H1 (cell line): ENCODE measurements around the gene TTLL5. TPM values are rescaled to one million over a fixed set of nuclear protein-coding genes. Genes with fewer than 3 reads are reported as not detected.

Experiments
- CTCF ChIA-PET: fragments of 300-600 bp; sonication (Branson Sonifier 250); formaldehyde crosslinking; loops from one replicate; lab custom pipeline; 2021; ENCODE audit not compliant: partially characterized antibody; lab: Charles Lee
- POLR2A ChIA-PET: fragments of 300-600 bp; sonication (Branson Sonifier 250); formaldehyde crosslinking; loops from one replicate; lab custom pipeline; 2021; ENCODE audit warnings: inconsistent platforms; ENCODE audit not compliant: partially characterized antibody; lab: Charles Lee
- DNase-seq, 2 experiments: peaks; one replicate each; pipeline versions ENCODE4 v3.0.0 to v3.0.0-alpha.2; 2010 to 2022; ENCODE audit warnings: low spot score in 2 of 2, low read depth in 1 of 2, mixed read lengths in 1 of 2
- FAIRE-seq: peaks from 2 replicates; lab custom pipeline; 2011; peaks lifted over from hg19 to GRCh38; lab: Jason Lieb, UNC
- H2AFZ ChIP-seq: 2 replicates; pipeline ENCODE4 v1.8.1; 2012; ENCODE audit warnings: low read length, inconsistent platforms
- H2AK5ac ChIP-seq: 2 replicates; pipeline ENCODE4 v1.6.1; 2013; ENCODE audit warnings: low read depth, low read length
- H2BK120ac ChIP-seq: replicated peaks from 2 replicates; pipeline ENCODE3; 2013; ENCODE audit warnings: low read depth, low read length, inconsistent platforms
- H2BK12ac ChIP-seq: 2 replicates; pipeline ENCODE4 v1.6.1; 2013; ENCODE audit warnings: low read depth, low read length
- H2BK15ac ChIP-seq: 2 replicates; pipeline ENCODE4 v1.6.1; 2013; ENCODE audit warnings: low read length
- H2BK20ac ChIP-seq: 2 replicates; pipeline ENCODE4 v1.6.1; 2013; ENCODE audit warnings: low read length
- H2BK5ac ChIP-seq: 2 replicates; pipeline ENCODE4 v1.6.1; 2013; ENCODE audit warnings: low read depth, low read length
- H3K14ac ChIP-seq: 2 replicates; pipeline ENCODE4 v1.6.1; 2013; ENCODE audit warnings: inconsistent platforms; ENCODE audit not compliant: insufficient read length
- H3K18ac ChIP-seq: 2 replicates; pipeline ENCODE4 v1.6.1; 2013; ENCODE audit warnings: low read length; ENCODE audit errors: extremely low read depth
- H3K23ac ChIP-seq: 2 replicates; pipeline ENCODE4 v1.6.1; 2013; ENCODE audit warnings: inconsistent platforms; ENCODE audit not compliant: insufficient read length
- H3K23me2 ChIP-seq: 2 replicates; pipeline ENCODE4 v1.6.1; 2013; ENCODE audit warnings: low read depth, low read length
- H3K27ac ChIP-seq: 2 replicates; pipeline ENCODE4 v1.6.1; 2011; ENCODE audit warnings: low read depth, low read length, inconsistent platforms
- H3K27me3 ChIP-seq, 4 experiments: replicated peaks in 1 of 4; 1 replicate in 1 of 4; 2 replicates in 3 of 4; pipeline versions ENCODE4 v1.6.1 to v1.8.1; 2011 to 2013; ENCODE audit warnings: low read length in 3 of 4, mild to moderate bottlenecking in 3 of 4, inconsistent platforms in 2 of 4, mixed read lengths in 2 of 4, moderate library complexity in 1 of 4; ENCODE audit not compliant: control insufficient read depth in 3 of 4, insufficient read depth in 3 of 4; ENCODE audit errors: extremely low read depth in 1 of 4
- H3K36me3 ChIP-seq, 4 experiments: 2 replicates each; pipeline versions ENCODE4 v1.6.1 to v1.8.1; 2011 to 2013; ENCODE audit warnings: mild to moderate bottlenecking in 4 of 4, low read length in 3 of 4, moderate library complexity in 2 of 4, control low read depth in 1 of 4, inconsistent platforms in 1 of 4; ENCODE audit not compliant: insufficient read depth in 4 of 4, control insufficient read depth in 2 of 4
- H3K4ac ChIP-seq: replicated peaks from 2 replicates; pipeline ENCODE3; 2013; ENCODE audit warnings: low read length, low read depth, mixed read lengths, inconsistent platforms; ENCODE audit not compliant: insufficient read length
- H3K4me1 ChIP-seq, 4 experiments: replicated peaks in 1 of 4; 1 replicate in 1 of 4; 2 replicates in 3 of 4; pipeline versions ENCODE4 v1.6.1 to v1.8.1; 2011 to 2013; ENCODE audit warnings: low read length in 3 of 4, inconsistent platforms in 2 of 4, mixed read lengths in 1 of 4; ENCODE audit not compliant: insufficient read depth in 4 of 4, control insufficient read depth in 3 of 4
- H3K4me2 ChIP-seq, 2 experiments: 2 replicates each; pipeline versions ENCODE4 v1.6.1 to v1.8.1; 2011 to 2013; ENCODE audit warnings: low read depth in 2 of 2, low read length in 2 of 2, control low read depth in 1 of 2, inconsistent platforms in 1 of 2, mild to moderate bottlenecking in 1 of 2; ENCODE audit not compliant: insufficient read depth in 1 of 2
- H3K4me3 ChIP-seq, 4 experiments: fragments of 200-600, 300-600 bp in 1 of 4; sonication (generic), shearing (Covaris generic), sonication (Bioruptor Twin) in 1 of 4; 2 replicates each; pipeline versions ENCODE4 v1.5.1 to v1.8.1; 2011 to 2016; ENCODE audit warnings: low read length in 4 of 4, low read depth in 3 of 4, control low read depth in 2 of 4, inconsistent platforms in 2 of 4, mild to moderate bottlenecking in 2 of 4, mixed read lengths in 1 of 4, moderate library complexity in 1 of 4; ENCODE audit not compliant: insufficient read depth in 2 of 4; ENCODE audit errors: extremely low read depth in 1 of 4
- H3K56ac ChIP-seq: replicated peaks from 2 replicates; pipeline ENCODE3; 2013; ENCODE audit warnings: low read depth, mild to moderate bottlenecking, mixed read lengths, low read length, inconsistent platforms; ENCODE audit not compliant: insufficient read length
- H3K79me1 ChIP-seq: 2 replicates; pipeline ENCODE4 v1.6.1; 2013; ENCODE audit warnings: low read depth, low read length, control low read depth
- H3K79me2 ChIP-seq, 2 experiments: 2 replicates each; pipeline versions ENCODE4 v1.6.1 to v1.8.1; 2012 to 2013; ENCODE audit warnings: low read length in 2 of 2, mild to moderate bottlenecking in 2 of 2, inconsistent platforms in 1 of 2; ENCODE audit not compliant: insufficient read depth in 2 of 2, control insufficient read depth in 1 of 2
- H3K9ac ChIP-seq, 4 experiments: replicated peaks in 1 of 4; 1 replicate in 1 of 4; 2 replicates in 3 of 4; pipeline versions ENCODE4 v1.6.1 to v1.8.1; 2011 to 2013; ENCODE audit warnings: low read depth in 3 of 4, low read length in 3 of 4, control low read depth in 2 of 4, mild to moderate bottlenecking in 2 of 4, moderate library complexity in 2 of 4, inconsistent platforms in 1 of 4; ENCODE audit errors: extremely low read depth in 1 of 4
- H3K9me3 ChIP-seq, 2 experiments: 2 replicates each; pipeline versions ENCODE4 v1.6.1 to v1.8.1; 2012 to 2013; ENCODE audit warnings: mild to moderate bottlenecking in 2 of 2, moderate library complexity in 2 of 2, control low read depth in 1 of 2, inconsistent platforms in 1 of 2, low read depth in 1 of 2, low read length in 1 of 2, mixed read lengths in 1 of 2; ENCODE audit not compliant: insufficient read depth in 2 of 2
- H4K20me1 ChIP-seq, 2 experiments: replicated peaks in 1 of 2; 2 replicates each; pipeline versions ENCODE3 to v1.8.1; 2011 to 2013; ENCODE audit warnings: inconsistent platforms in 2 of 2, low read length in 2 of 2, mild to moderate bottlenecking in 1 of 2; ENCODE audit not compliant: insufficient read depth in 2 of 2, control insufficient read depth in 1 of 2
- H4K5ac ChIP-seq: 2 replicates; pipeline ENCODE4 v1.6.1; 2013; ENCODE audit warnings: low read length, low read depth, mixed read lengths, inconsistent platforms; ENCODE audit not compliant: insufficient read length
- H4K8ac ChIP-seq: 2 replicates; pipeline ENCODE4 v1.8.0; 2013; ENCODE audit warnings: mild to moderate bottlenecking, moderate library complexity, low read length, inconsistent platforms; ENCODE audit not compliant: insufficient read depth; ENCODE audit errors: extremely low read depth
- H4K91ac ChIP-seq: replicated peaks from 2 replicates; pipeline ENCODE3; 2013; ENCODE audit warnings: low read length, mixed read lengths, inconsistent platforms; ENCODE audit not compliant: insufficient read length
- BACH1 ChIP-seq: IDR thresholded peaks from 2 replicates; pipeline ENCODE4 v1.6.1; 2012; ENCODE audit warnings: low read length, improper control_type of control experiment
- CBX8 ChIP-seq: fragments of 300-800, 300-1000 bp; sonication (generic); IDR thresholded peaks from 2 replicates; pipeline ENCODE4 v1.7.1; 2016; ENCODE audit warnings: low read depth, low read length, borderline replicate concordance
- CHD1 ChIP-seq: IDR thresholded peaks from 2 replicates; pipeline ENCODE4 v1.6.1; 2012; ENCODE audit warnings: low read depth, low read length, improper control_type of control experiment
- CREB1 ChIP-seq: IDR thresholded peaks from 2 replicates; pipeline ENCODE4 v1.6.1; 2012; ENCODE audit warnings: inconsistent platforms
- CTBP2 ChIP-seq: IDR thresholded peaks from 2 replicates; pipeline ENCODE4 v1.7.0; 2011; ENCODE audit warnings: borderline replicate concordance, mild to moderate bottlenecking, moderate library complexity, mixed read lengths, low read length; ENCODE audit not compliant: insufficient read depth, insufficient read length
- EP300 ChIP-seq, 2 experiments: IDR thresholded peaks; 1 replicate in 1 of 2; 2 replicates in 1 of 2; pipeline ENCODE4 v1.6.1; 2011 to 2012; ENCODE audit warnings: low read depth in 2 of 2, low read length in 2 of 2, mild to moderate bottlenecking in 2 of 2, borderline replicate concordance in 1 of 2, inconsistent platforms in 1 of 2, moderate library complexity in 1 of 2
- GTF2F1 ChIP-seq: IDR thresholded peaks from 2 replicates; pipeline ENCODE4 v1.6.1; 2012; ENCODE audit warnings: low read depth, low read length, improper control_type of control experiment, borderline replicate concordance
- KDM1A ChIP-seq: fragments of 200-600, 300-600 bp; sonication (generic); IDR thresholded peaks from 2 replicates; pipeline ENCODE4 v1.7.1; 2016; ENCODE audit warnings: mild to moderate bottlenecking, low read length, borderline replicate concordance
- KDM5A ChIP-seq: fragments of 200-600 bp; IDR thresholded peaks from 2 replicates; pipeline ENCODE4 v1.7.1; 2012; ENCODE audit warnings: mild to moderate bottlenecking, low read length, inconsistent platforms, mixed read lengths
- NANOG ChIP-seq: IDR thresholded peaks from 2 replicates; pipeline ENCODE4 v1.6.1; 2011; ENCODE audit warnings: low read length, low read depth, mild to moderate bottlenecking, inconsistent platforms; ENCODE audit not compliant: insufficient read depth, poor library complexity, severe bottlenecking
- POU5F1 ChIP-seq: IDR thresholded peaks from 2 replicates; pipeline ENCODE4 v1.6.1; 2011; ENCODE audit warnings: low read depth, mild to moderate bottlenecking, low read length, moderate library complexity
- SIX5 ChIP-seq: IDR thresholded peaks from 2 replicates; pipeline ENCODE4 v1.6.1; 2011; ENCODE audit warnings: mild to moderate bottlenecking, low read depth, low read length
- SP4 ChIP-seq: IDR thresholded peaks from 2 replicates; pipeline ENCODE4 v1.6.1; 2012; ENCODE audit warnings: low read length, inconsistent platforms
- USF2 ChIP-seq: IDR thresholded peaks from 2 replicates; pipeline ENCODE4 v1.6.1; 2011; ENCODE audit warnings: low read length, improper control_type of control experiment
- WGBS, 2 experiments: shearing (Covaris generic) in 1 of 2; methylation state at CpG; one replicate each; pipeline versions ENCODE4 v1.1.6 to v1.1.7; 2013 to 2015; ENCODE audit warnings: low lambda C conversion rate in 2 of 2, mixed read lengths in 2 of 2, inconsistent platforms in 1 of 2, low coverage in 1 of 2, missing lambda C conversion rate in 1 of 2; ENCODE audit not compliant: insufficient replicate concordance in 2 of 2, insufficient coverage in 1 of 2, insufficient read length in 1 of 2; ENCODE audit errors: extremely low coverage in 1 of 2, missing lambda C conversion rate in 1 of 2; 5-methylcytosine and 5-hydroxymethylcytosine counted together
- polyA plus RNA-seq, 7 experiments: library from polyadenylated mRNA; depleted of rRNA in 3 of 7; stranded (reverse) in 5 of 7; unstranded in 2 of 7; fragments of >200 nt in 5 of 7; fragments of 200-250 nt in 2 of 7; gene quantifications; 1 replicate in 5 of 7; 2 replicates in 1 of 7; 4 replicates in 1 of 7; pipeline versions ENCODE4 v1.2.1 to v1.2.3, GENCODE V29; 2011 to 2013; ENCODE audit warnings: missing spikeins in 2 of 7, mixed read lengths in 2 of 7
- total RNA-seq: library from RNA; stranded (reverse); fragmentation: NEBNext Ultra II Directional; extraction: Animal tissue kit (Norgen Biotek cat#: 25700); gene quantifications from 2 replicates; pipeline ENCODE4 v1.2.1, GENCODE V29; 2021

The TTLL5 gene
- total and polyA plus RNA-seq, 2 of the 8 experiments (the other 6 are each of a cell fraction or from before 2014, with no cell fraction given), result 16.1 to 45.9 TPM

GRCh38 chr14:75627406-75627805, 33.6 kb upstream of the TTLL5 start:
- Histone ChIP-seq H3K23me2 (peaks cover 3% of the 10 kb centered on the region; the same call in 1 of the 2 replicates), H3K14ac (no peak overlapping the region), H3K4me1 (peaks cover 9 to 29% (median 19%) of the 10 kb centered on the region in 4 experiments), H3K27ac (no peak overlapping the region), H3K4me2 (no peak overlapping the region), H2BK12ac (no peak overlapping the region), H2BK5ac (no peak overlapping the region), H4K8ac (no peak overlapping the region), H3K27me3 (no peaks in the 10 kb centered on the region), H3K9ac (no peak overlapping the region), H3K9me3 (no peaks in the 10 kb centered on the region), H4K20me1 (no peaks in the 10 kb centered on the region), H3K56ac (no peak overlapping the region), H3K23ac (no peak overlapping the region), H2AK5ac (no peak overlapping the region), H2BK15ac (no peak overlapping the region), H3K79me2 (no peaks in the 10 kb centered on the region), H4K5ac (no peak overlapping the region), H3K4me3 (no peak overlapping the region), H3K18ac (no peak overlapping the region), H2BK20ac (no peak overlapping the region), H3K36me3 (no peaks in the 10 kb centered on the region), H2BK120ac (no peak overlapping the region), H2AFZ (no peak overlapping the region), H3K79me1 (no peaks in the 10 kb centered on the region), H3K4ac (no peak overlapping the region), H4K91ac (no peak overlapping the region)
- no peak for FAIRE-seq
- 81% methylated on average over 4 of the region's 4 CpGs; no CpG with 5 or more reads in 1 of the 2 experiments for WGBS, 2 experiments
- DNase-seq, result no peak
- ChIA-PET CTCF (interaction anchor here (1.0 to 2.4 kb wide), 5 partner anchors 9 to 587 kb away, joined by 3 to 22 read pairs (median 4); partner anchors contain the start of gene FLVCR2), POLR2A (interaction anchor here (0.7 to 1.1 kb wide), 2 partner anchors 15 to 33 kb away, joined by 3 read pairs; partner anchors contain the start of genes ERG28 and TTLL5)
- TF ChIP-seq USF2, result no peak
- no peak for TF ChIP-seq KDM5A
- no peak for TF ChIP-seq POU5F1
- no peak for TF ChIP-seq KDM1A
- TF ChIP-seq BACH1, result no peak
- no peak for TF ChIP-seq SP4
- no peak for TF ChIP-seq EP300 (IDR thresholded peaks at IDR 0.05; ENCODE audit: borderline replicate concordance in 1 of 2, low read depth in 2 of 2, low read length in 2 of 2)
- TF ChIP-seq CBX8, result no peak
- TF ChIP-seq NANOG, result no peak
- TF ChIP-seq CREB1, result no peak
- no peak for TF ChIP-seq CTBP2
- no peak for TF ChIP-seq GTF2F1
- no peak for TF ChIP-seq CHD1
- no peak for TF ChIP-seq SIX5
